Measurements from ENCODE around the gene MED14. TPM values are rescaled to one million over a fixed set of nuclear protein-coding genes. Genes with fewer than 3 reads are reported as not detected.

Gene MED14
- total RNA-seq, 1 donor from 2014 or later, result 79.9 TPM

- TF ChIP-seq EZH2 (IDR thresholded peaks at IDR 0.05; ENCODE audit: insufficient read depth, low read length), result no peak
- no peak for TF ChIP-seq CTCF (IDR thresholded peaks at IDR 0.05; ENCODE audit: insufficient read depth, low read depth, low read length)
- no peaks in the 10 kb centered on the region for H4K20me1 ChIP-seq (ENCODE audit: insufficient read depth, low read length)
- no peak overlapping the region for H3K4me2 ChIP-seq (ENCODE audit: low read length)
- Mint-ChIP-seq H3K4me1 (ENCODE audit: low read depth, unreplicated experiment) (no peaks in the 10 kb centered on the region), H3K9me3 (ENCODE audit: unreplicated experiment) (peaks cover 6% of the 10 kb centered on the region), H3K27ac (ENCODE audit: unreplicated experiment) (no peak overlapping the region), H3K27me3 (ENCODE audit: low read depth, unreplicated experiment) (no peaks in the 10 kb centered on the region), H3K4me3 (ENCODE audit: unreplicated experiment) (no peak overlapping the region), H3K36me3 (ENCODE audit: low read depth, unreplicated experiment) (no peaks in the 10 kb centered on the region)
- H3K9ac ChIP-seq (ENCODE audit: low read length), result no peak overlapping the region
- H2AFZ ChIP-seq (ENCODE audit: low read depth, low read length), result no peak overlapping the region
- no peaks in the 10 kb centered on the region for H3K79me2 ChIP-seq (ENCODE audit: insufficient read depth, low read length)
- no peaks in the 10 kb centered on the region for H3K36me3 ChIP-seq (ENCODE audit: insufficient read depth, low read length)
- H3K27ac ChIP-seq (ENCODE audit: low read depth, low read length), result no peak overlapping the region
- H3K27me3 ChIP-seq (ENCODE audit: insufficient read depth, low read length), result no peaks in the 10 kb centered on the region
- FAIRE-seq (peak; percentile 97), DNase-seq (ENCODE audit: low read depth) (no peak)
- H3K9me3 ChIP-seq (ENCODE audit: insufficient read depth, low read depth, low read length), result no peaks in the 10 kb centered on the region
- H3K4me1 ChIP-seq (ENCODE audit: insufficient read depth, low read length), result no peaks in the 10 kb centered on the region
- no peak overlapping the region for H3K4me3 ChIP-seq (ENCODE audit: insufficient read depth, low read depth, low read length)
These were observed 13.6 kb upstream of the MED14 start for GRCh38 chrX:40748977-40749376.

- Histone ChIP-seq H3K27ac (ENCODE audit: low read depth, low read length) (no peak overlapping the region), H3K36me3 (ENCODE audit: insufficient read depth, low read length) (no peaks in the 10 kb centered on the region), H3K9me3 (ENCODE audit: insufficient read depth, low read depth, low read length) (no peaks in the 10 kb centered on the region), H3K4me1 (ENCODE audit: insufficient read depth, low read length) (no peaks in the 10 kb centered on the region), H3K4me3 (ENCODE audit: insufficient read depth, low read depth, low read length) (no peak overlapping the region), H4K20me1 (ENCODE audit: insufficient read depth, low read length) (no peaks in the 10 kb centered on the region), H3K4me2 (ENCODE audit: low read length) (no peak overlapping the region), H3K79me2 (ENCODE audit: insufficient read depth, low read length) (no peaks in the 10 kb centered on the region), H3K9ac (ENCODE audit: low read length) (no peak overlapping the region), H3K27me3 (ENCODE audit: insufficient read depth, low read length) (no peaks in the 10 kb centered on the region), H2AFZ (ENCODE audit: low read depth, low read length) (no peak overlapping the region)
- no peak for TF ChIP-seq CTCF (IDR thresholded peaks at IDR 0.05; ENCODE audit: insufficient read depth, low read depth, low read length)
- no peak for TF ChIP-seq EZH2 (IDR thresholded peaks at IDR 0.05; ENCODE audit: insufficient read depth, low read length)
- Mint-ChIP-seq H3K27ac (ENCODE audit: unreplicated experiment) (no peak overlapping the region), H3K27me3 (ENCODE audit: low read depth, unreplicated experiment) (no peaks in the 10 kb centered on the region), H3K9me3 (ENCODE audit: unreplicated experiment) (peaks cover 2% of the 10 kb centered on the region), H3K4me1 (ENCODE audit: low read depth, unreplicated experiment) (no peaks in the 10 kb centered on the region), H3K36me3 (ENCODE audit: low read depth, unreplicated experiment) (no peaks in the 10 kb centered on the region), H3K4me3 (ENCODE audit: unreplicated experiment) (no peak overlapping the region)
- FAIRE-seq (no peak), DNase-seq (ENCODE audit: low read depth) (no peak)
These were observed 11.2 kb upstream of the MED14 start for GRCh38 chrX:40746521-40746920.

GRCh38 chrX:40736170-40736505 lies 796 bp upstream of the MED14 start:
- FAIRE-seq (peak; percentile 96), DNase-seq (ENCODE audit: low read depth) (no peak)
- H3K79me2 ChIP-seq (ENCODE audit: insufficient read depth, low read length), result peaks cover 38% of the 10 kb centered on the region
- H3K9me3 Mint-ChIP-seq (ENCODE audit: unreplicated experiment), result no peaks in the 10 kb centered on the region
- peaks cover 22% of the 10 kb centered on the region for H3K4me1 Mint-ChIP-seq (ENCODE audit: low read depth, unreplicated experiment)
- peak overlapping the region; percentile 98 for H3K9ac ChIP-seq (ENCODE audit: low read length)
- no peaks in the 10 kb centered on the region for H3K27me3 ChIP-seq (ENCODE audit: insufficient read depth, low read length)
- no peaks in the 10 kb centered on the region for H3K27me3 Mint-ChIP-seq (ENCODE audit: low read depth, unreplicated experiment)
- H3K4me3 Mint-ChIP-seq (ENCODE audit: unreplicated experiment), result peak overlapping the region; percentile 84
- peak overlapping the region; percentile 85 for H3K4me2 ChIP-seq (ENCODE audit: low read length)
- H2AFZ ChIP-seq (ENCODE audit: low read depth, low read length), result peak overlapping the region; percentile 67
- peaks cover 23% of the 10 kb centered on the region for H4K20me1 ChIP-seq (ENCODE audit: insufficient read depth, low read length)
- H3K36me3 ChIP-seq (ENCODE audit: insufficient read depth, low read length), result no peaks in the 10 kb centered on the region
- TF ChIP-seq EZH2 (IDR thresholded peaks at IDR 0.05; ENCODE audit: insufficient read depth, low read length) (no peak), CTCF (IDR thresholded peaks at IDR 0.05; ENCODE audit: insufficient read depth, low read depth, low read length) (no peak)
- H3K4me3 ChIP-seq (ENCODE audit: insufficient read depth, low read depth, low read length), result peak overlapping the region; percentile 74
- H3K27ac Mint-ChIP-seq (ENCODE audit: unreplicated experiment), result peak overlapping the region; percentile 98
- H3K36me3 Mint-ChIP-seq (ENCODE audit: low read depth, unreplicated experiment), result no peaks in the 10 kb centered on the region
- H3K27ac ChIP-seq (ENCODE audit: low read depth, low read length), result peak overlapping the region; percentile 99
- H3K9me3 ChIP-seq (ENCODE audit: insufficient read depth, low read depth, low read length), result no peaks in the 10 kb centered on the region
- H3K4me1 ChIP-seq (ENCODE audit: insufficient read depth, low read length), result peaks cover 3% of the 10 kb centered on the region
